Chondrocyte (in vitro differentiated cells): ENCODE data around the gene ECI1. TPM values are rescaled to one million over a fixed set of nuclear protein-coding genes. Genes with fewer than 3 reads are reported as not detected.

Source experiments
- DNase-seq: peaks from one replicate; pipeline ENCODE4 v3.0.0; 2021; ENCODE audit warnings: mixed read lengths, low spot score
- H3K27ac Mint-ChIP-seq: one replicate; pipeline ENCODE4 v1.8.0; 2021; ENCODE audit warnings: mild to moderate bottlenecking, moderate library complexity, mixed read lengths; ENCODE audit not compliant: unreplicated experiment
- H3K27me3 Mint-ChIP-seq: 2 replicates; pipeline ENCODE4 v1.8.0; 2021; ENCODE audit warnings: low read depth, mixed read lengths
- H3K36me3 Mint-ChIP-seq: 2 replicates; pipeline ENCODE4 v1.8.0; 2021; ENCODE audit warnings: low read depth, mixed read lengths
- H3K4me1 Mint-ChIP-seq: 2 replicates; pipeline ENCODE4 v1.8.0; 2021; ENCODE audit warnings: low read depth, mild to moderate bottlenecking, mixed read lengths
- H3K4me3 Mint-ChIP-seq: one replicate; pipeline ENCODE4 v1.8.0; 2021; ENCODE audit warnings: mild to moderate bottlenecking, moderate library complexity, mixed read lengths; ENCODE audit not compliant: unreplicated experiment
- H3K9me3 Mint-ChIP-seq: 2 replicates; pipeline ENCODE4 v1.8.0; 2021; ENCODE audit warnings: low read depth, mixed read lengths
- CTCF ChIP-seq: fragments of 200-600 bp; sonication (generic); IDR thresholded peaks from 2 replicates; pipeline ENCODE4 v1.5.0; 2021; ENCODE audit warnings: antibody characterized with exemption, mild to moderate bottlenecking, moderate library complexity
- total RNA-seq: library from RNA; stranded (reverse); gene quantifications from 3 replicates; pipeline ENCODE4 v1.2.1, GENCODE V29; 2021

The ECI1 gene
- total RNA-seq, 1 donor from 2014 or later, result 44.5 TPM

- Mint-ChIP-seq H3K9me3 (no peaks in the 10 kb centered on the region), H3K27me3 (peaks cover 7% of the 10 kb centered on the region), H3K4me1 (peaks cover 4% of the 10 kb centered on the region), H3K36me3 (no peaks in the 10 kb centered on the region), H3K4me3 (peak overlapping the region; percentile 53), H3K27ac (no peak overlapping the region)
- TF ChIP-seq CTCF, result no peak
- DNase-seq, result no peak
Observed at GRCh38 chr16:2196981-2197511, 54.3 kb downstream of the ECI1 start.

- no peak for TF ChIP-seq CTCF
- peaks cover 7% of the 10 kb centered on the region for H3K27me3 Mint-ChIP-seq
- H3K9me3 Mint-ChIP-seq, result no peaks in the 10 kb centered on the region
- no peak within 1 kb of the TSS for H3K27ac Mint-ChIP-seq
- H3K36me3 Mint-ChIP-seq, result no peaks in the 10 kb centered on the region
- peak within 1 kb of the TSS; percentile 53 for H3K4me3 Mint-ChIP-seq
- H3K4me1 Mint-ChIP-seq, result peaks cover 4% of the 10 kb centered on the region
- DNase-seq, result no peak
Observed at GRCh38 chr16:2196162-2196980, 55.0 kb downstream of the ECI1 start, which contains the start of gene CASKIN1. TSS of gene CASKIN1 (minus strand) at chr16:2196605. CDS start at chr16:2196432, 173 bp downstream.

DNA sequence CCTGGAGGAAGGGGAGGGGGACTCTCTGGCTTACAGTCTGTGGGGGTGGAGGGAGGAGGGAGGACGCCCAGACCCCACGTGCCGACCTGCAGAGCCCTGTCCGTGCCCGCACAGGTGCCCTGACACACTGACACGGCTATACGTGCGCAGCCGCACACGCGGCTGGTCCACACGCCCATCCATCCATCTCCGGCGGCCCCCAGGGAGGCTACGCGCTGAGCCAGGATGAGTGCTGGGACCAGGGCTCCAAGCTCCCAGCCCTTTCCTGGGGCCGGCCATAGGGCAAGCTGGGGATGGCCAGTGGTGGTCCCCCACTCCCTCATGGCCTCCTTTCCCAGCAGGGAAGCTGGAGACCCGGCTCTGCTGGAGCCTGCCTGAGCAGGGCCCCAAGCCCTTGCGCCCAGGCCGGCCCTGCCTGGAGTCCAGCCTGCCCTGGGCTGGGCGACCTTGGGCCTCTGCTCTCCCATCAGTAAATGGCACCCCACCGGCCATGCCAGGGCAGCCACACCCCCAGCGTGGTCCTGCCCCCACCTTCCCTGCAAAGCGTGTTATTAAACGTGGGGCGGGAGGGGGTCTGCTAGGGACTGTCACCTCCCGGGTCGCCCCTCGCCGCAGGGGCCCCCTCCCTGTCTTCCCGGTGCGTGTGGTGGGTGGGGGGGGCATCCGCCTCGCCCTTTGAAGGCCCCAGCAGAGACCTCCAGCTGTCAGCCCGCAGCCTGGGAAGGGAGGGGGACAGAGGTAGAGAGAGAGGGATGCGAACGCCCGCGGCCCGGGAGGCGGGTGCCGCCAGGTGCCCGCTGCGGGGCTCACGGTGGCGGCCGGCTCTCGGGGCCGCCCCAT is 55.8 kb downstream of the ECI1 start:
- Mint-ChIP-seq H3K27ac (no peak overlapping the region), H3K4me3 (peak overlapping the region; percentile 49)
- no peak for DNase-seq

GRCh38 chr16:2194852-2195321 is 56.5 kb downstream of the ECI1 start:
- no peaks in the 10 kb centered on the region for H3K9me3 Mint-ChIP-seq
- no peak overlapping the region for H3K4me3 Mint-ChIP-seq
- no peak overlapping the region for H3K27ac Mint-ChIP-seq
- peaks cover 7% of the 10 kb centered on the region for H3K27me3 Mint-ChIP-seq
- no peak for DNase-seq
- H3K4me1 Mint-ChIP-seq, result peaks cover 4% of the 10 kb centered on the region
- H3K36me3 Mint-ChIP-seq, result no peaks in the 10 kb centered on the region
- peak; percentile 61 for TF ChIP-seq CTCF

More for the DNA sequence above, 55.8 kb downstream of the ECI1 start:
- Mint-ChIP-seq H3K36me3 (no peaks in the 10 kb centered on the region), H3K9me3 (no peaks in the 10 kb centered on the region), H3K4me1 (peaks cover 4% of the 10 kb centered on the region), H3K27me3 (peaks cover 7% of the 10 kb centered on the region)
- TF ChIP-seq CTCF, result no peak
